NCI-H2227 (cell line): ENCODE data around the gene KLF3.

Experiments
- DNase-seq: peaks from one replicate; lab custom pipeline; 2025; ENCODE audit not compliant: unreplicated experiment; lab: John Stamatoyannopoulos, UW

KLF3 gene

GRCh38 chr4:38694330-38694729 lies 30.3 kb downstream of the KLF3 start:
- no peak for DNase-seq

DNA sequence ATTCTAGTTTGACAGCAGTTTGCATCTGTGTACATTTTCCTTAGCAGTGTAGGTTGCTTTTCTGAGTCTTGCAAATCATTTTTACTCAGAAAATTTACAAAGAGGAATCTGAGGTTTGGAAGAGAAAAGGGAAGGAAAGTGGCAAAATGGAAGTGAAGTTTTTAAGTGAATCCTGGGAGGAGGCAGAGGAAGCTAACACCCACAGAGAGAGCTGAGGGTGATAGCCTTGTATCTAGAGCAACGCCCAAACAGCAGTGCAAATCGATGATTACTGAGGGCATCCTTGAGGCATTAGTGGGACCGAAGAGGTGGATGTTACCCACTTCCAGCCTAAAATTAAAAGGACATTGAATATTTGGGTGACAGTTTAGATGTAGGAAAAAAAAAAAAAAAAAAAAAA lies 31.8 kb downstream of the KLF3 start:
- DNase-seq = no peak

DNA sequence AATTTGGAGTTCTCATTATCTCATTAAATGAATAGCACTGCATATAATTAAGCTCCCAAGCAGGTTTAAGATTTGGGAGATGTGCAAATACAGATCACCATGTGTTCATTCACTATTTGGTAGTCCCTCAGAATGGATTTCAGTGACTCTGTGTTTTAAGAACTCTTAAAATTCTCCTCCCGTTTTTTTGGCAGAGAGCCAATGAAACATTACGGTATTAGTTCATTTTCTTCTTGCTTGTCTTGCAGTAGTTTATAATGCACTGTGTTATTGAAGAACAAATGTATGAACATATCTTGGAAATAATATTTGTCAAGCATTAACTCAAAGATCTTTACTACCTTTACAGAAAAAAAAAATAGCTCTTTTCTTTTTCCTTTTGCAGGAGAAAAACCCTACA lies 32.7 kb downstream of the KLF3 start:
- DNase-seq = no peak

DNA sequence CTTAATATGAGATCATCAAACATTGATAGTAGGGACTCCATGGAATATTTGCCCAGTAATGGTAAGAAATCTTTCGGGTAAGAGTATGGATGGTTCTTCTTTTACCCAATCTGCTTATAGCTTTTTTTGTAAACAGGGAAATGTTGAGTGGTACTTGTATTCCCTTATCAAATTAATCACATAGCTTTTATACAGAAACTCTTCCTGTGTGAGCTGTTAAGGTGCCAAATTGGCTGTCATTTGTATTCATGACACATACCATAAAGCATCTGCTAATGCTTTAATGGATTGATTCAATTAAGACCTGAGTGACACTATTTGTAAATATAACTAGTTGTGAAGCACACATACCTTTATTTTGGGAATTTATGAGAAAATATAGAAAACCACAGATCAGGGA lies 34.2 kb downstream of the KLF3 start:
- DNase-seq = no peak

GRCh38 chr4:38699112-38699511 lies 35.1 kb downstream of the KLF3 start:
- DNase-seq = no peak

DNA sequence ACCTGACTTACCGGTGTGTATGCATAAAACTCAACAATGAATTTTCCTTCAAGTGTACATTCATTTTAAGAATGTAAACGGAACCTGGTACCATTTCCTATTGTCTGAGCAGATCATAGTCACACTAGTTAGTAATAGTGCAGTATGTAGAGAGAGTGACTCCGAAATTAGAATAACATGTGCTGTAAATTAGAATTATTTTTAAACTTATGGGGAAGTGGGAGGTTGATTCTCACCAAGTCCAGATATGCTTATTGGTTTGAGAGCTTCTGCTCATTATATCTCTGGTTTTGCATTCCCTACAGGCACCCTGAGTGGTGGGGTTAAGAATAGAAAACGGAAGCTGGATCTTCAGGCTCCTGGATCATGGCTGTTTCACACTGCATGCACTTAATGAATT lies 39.6 kb downstream of the KLF3 start:
- no peak for DNase-seq

DNA sequence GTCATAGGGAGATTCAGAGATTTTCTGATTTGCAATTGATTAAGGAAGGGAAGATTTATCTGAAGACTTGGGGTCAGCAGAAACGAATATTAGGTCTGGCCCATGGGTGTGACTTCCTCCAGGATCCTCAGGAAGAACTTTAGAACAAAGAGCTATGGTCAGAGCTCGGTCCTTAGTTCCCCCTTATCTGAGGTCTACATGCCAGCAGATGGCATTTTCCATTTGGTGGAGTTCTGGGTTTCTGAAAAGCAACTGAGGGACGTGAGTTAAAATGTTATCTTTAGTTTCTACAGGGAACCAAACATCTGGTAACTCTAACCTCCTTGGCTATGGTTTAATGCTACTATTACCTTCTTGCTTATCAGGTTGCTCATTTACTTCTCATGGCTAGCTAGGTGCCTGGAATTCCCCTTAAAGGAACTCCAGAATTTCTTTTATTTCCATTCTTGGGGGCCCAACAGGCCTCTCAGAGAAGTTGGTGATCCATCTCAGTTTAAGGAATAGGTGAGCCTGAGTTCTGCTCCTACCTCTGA lies 40.7 kb downstream of the KLF3 start:
- DNase-seq = no peak

DNA sequence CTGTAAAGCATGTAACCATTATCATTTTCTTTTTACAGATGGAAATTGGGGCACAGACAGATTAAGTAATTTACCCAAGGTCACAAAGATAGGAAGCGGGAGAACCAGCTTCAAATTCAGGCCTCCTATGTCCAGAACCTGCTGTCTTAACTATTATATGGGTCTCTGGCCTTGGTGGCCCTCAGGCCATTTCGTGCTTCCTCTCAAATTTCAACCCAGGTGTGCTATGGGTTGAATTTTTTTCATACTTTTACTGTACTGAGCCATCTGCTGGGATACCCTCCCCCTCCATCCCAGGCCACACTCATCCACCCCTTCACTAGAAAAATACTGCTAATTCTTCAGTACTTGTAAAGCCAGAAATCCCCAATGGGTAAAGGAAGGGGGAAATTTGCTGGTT lies 42.3 kb downstream of the KLF3 start:
- DNase-seq = no peak

DNA sequence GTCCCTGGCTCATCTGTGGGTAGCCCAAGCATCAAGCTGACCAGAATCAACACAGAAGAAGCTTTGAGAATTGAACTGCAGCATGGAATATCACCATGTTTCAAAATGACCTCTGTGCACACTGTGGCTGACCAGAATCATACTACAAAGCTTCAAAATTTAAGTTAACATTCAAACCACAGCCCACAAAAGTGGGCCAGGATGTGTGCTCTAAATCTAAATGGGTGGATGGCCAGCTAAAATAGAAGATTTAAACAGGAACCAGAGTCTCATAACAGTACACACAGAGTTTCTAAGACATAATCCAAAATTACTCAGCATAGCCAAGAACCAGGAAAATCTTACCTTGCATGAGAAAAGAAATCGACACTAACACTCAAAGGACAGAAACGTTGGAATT lies 46.1 kb downstream of the KLF3 start:
- no peak for DNase-seq

DNA sequence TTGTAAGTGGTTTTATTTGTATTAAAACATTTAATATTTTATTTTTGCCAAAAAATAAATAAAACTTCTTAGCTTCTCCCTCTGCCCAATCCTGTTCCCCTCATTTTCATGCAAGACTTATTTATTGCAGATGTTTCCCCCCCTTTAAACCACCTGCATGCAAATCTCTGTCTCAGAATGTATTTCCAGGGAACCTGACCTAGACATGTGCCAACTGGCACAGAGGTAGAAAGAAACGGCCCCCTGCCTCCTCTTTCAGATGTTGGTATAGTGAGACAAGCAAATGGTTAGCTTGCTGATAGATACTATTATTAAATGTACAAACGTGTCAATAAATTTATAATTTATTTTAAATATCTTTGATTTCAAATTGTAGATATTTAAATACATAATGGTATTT lies 47.1 kb downstream of the KLF3 start:
- no peak for DNase-seq

GRCh38 chr4:38715050-38715449 lies 51.1 kb downstream of the KLF3 start:
- no peak for DNase-seq

- no peak for DNase-seq
These were observed 52.3 kb downstream of the KLF3 start for GRCh38 chr4:38716256-38716655.

- no peak for DNase-seq
These were observed 53.6 kb downstream of the KLF3 start for GRCh38 chr4:38717604-38718003.

GRCh38 chr4:38723114-38723513 lies 59.1 kb downstream of the KLF3 start:
- no peak for DNase-seq

DNA sequence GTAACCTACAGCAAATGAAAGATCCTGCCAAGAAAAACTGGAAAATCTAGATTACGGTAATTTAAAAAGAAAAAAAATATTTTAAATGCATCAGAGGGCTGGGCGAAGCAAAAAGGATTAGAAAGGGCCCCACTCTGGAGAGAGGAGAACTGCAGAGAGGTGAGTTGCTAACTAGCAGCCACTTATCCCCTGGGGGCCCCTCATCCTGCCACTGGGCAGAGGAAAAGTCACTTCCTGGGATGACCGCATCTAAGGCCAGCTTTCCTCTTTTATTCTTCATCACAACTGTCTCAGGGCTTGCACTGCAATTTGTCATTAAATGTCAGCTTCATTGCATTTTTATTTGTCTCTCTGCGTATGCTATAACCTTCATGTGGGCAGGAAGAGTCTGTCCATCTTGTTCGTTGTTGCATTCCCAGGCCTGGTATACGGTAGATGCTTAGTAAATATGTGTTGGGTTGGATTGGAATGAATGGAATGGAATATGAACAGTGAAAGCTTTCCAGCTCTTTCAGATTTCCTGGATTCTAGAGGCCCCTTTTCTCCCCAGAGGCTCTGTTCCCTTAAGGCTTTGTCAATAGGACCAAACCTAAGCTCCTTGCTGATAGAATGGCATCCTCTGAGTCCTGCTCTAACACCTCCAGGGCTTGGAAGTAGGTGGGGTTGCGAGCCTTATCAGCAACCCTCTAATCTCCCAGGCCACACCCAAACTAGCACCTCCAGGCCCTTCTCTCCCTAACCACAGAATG lies 59.9 kb downstream of the KLF3 start:
- no peak for DNase-seq

DNA sequence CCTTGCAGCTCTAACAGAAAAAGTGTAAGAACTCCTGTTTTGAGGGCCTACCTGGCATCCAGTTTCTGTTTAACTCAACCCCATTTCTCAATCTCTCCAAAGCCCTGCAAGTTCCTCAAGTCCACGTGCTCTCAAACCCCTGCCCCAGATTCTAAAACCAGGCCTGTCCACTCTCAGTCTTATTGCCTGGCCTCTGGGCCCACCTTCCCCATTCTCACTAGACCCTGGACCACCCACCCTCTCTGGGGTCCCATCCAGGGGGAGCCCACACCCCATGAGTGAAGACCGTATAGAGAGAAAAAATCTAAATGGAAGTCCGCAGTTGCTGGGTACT lies 60.4 kb downstream of the KLF3 start:
- DNase-seq = no peak

DNA sequence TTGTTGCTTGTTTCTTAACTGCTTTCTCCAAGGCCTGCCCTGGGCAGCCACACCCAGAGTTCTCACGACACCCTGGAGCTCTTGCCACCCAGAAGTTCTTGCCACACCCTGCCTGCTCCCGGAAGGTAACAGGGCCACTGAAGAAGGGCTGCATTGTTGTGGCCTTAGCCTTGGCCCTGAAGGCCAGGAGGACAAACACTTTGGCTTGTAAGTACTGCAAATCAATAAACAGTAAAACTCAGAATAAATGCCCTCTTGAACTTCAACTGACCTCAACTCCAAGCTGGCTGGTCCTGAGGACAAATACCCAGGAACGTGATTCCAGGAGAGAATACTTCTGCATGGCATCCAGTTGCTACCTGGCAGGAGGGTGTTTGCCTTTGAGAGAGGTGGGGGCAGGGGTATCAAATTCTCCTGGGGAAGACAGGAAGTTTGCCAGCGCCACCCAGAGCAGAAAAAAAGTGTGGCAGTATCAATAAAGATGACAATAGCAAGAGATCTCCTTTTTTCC lies 64.7 kb downstream of the KLF3 start:
- no peak for DNase-seq

- no peak for DNase-seq
These were observed 66.5 kb downstream of the KLF3 start for GRCh38 chr4:38730493-38730829.

- DNase-seq = no peak
These were observed 67.0 kb downstream of the KLF3 start for GRCh38 chr4:38730830-38731646.

- no peak for DNase-seq
These were observed 69.7 kb downstream of the KLF3 start for GRCh38 chr4:38733663-38734062.

- DNase-seq = no peak
These were observed 70.4 kb downstream of the KLF3 start for GRCh38 chr4:38734446-38734845.

DNA sequence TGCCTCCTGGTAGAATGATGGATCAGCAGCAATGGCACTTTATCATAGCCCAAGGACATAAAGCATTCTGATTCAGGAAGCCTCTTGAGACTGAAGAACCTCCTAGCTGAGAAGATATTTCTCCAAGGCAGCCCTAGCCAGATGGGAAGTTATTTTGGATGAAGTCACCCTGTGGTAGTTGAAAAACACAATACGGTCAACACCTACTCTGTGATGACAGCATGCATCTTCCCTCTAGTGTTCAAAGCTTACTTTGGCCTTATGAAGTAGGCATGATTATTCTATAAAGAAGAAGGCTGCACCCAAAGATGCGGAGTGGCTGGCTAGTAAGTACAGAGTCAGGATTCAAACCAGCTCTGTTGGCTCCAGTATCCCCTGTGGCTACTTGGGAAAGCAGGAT lies 70.9 kb downstream of the KLF3 start:
- DNase-seq = no peak
